ENCODE measurements around the gene ELANE. TPM values are rescaled to one million over a fixed set of nuclear protein-coding genes. Genes with fewer than 3 reads are reported as not detected.

The ELANE gene
- total RNA-seq, 4 donors from 2014 or later = 0.72 to 7.7 (median 1.0) TPM; not detected in 1

DNA sequence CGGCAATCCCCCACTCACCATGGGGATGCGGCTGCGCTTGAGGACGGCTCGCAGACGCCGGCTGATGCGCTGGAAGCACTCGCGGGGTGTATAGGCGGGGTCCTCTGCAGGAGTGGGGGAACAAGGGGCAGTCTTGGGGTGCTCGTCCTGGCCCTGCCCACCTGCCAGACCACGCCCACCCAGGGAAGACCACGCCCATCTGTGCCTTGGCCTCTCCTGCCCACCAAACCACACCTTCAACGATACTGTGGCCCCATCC, 47.9 kb downstream of the ELANE start:
- ATAC-seq (ENCODE audit: low FRiP score) = no peak
- TF ChIP-seq, protein P1, sequence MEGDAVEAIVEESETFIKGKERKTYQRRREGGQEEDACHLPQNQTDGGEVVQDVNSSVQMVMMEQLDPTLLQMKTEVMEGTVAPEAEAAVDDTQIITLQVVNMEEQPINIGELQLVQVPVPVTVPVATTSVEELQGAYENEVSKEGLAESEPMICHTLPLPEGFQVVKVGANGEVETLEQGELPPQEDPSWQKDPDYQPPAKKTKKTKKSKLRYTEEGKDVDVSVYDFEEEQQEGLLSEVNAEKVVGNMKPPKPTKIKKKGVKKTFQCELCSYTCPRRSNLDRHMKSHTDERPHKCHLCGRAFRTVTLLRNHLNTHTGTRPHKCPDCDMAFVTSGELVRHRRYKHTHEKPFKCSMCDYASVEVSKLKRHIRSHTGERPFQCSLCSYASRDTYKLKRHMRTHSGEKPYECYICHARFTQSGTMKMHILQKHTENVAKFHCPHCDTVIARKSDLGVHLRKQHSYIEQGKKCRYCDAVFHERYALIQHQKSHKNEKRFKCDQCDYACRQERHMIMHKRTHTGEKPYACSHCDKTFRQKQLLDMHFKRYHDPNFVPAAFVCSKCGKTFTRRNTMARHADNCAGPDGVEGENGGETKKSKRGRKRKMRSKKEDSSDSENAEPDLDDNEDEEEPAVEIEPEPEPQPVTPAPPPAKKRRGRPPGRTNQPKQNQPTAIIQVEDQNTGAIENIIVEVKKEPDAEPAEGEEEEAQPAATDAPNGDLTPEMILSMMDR (IDR thresholded peaks at IDR 0.05) = no peak
- DNase-seq (ENCODE audit: low spot score) = no peak

DNA sequence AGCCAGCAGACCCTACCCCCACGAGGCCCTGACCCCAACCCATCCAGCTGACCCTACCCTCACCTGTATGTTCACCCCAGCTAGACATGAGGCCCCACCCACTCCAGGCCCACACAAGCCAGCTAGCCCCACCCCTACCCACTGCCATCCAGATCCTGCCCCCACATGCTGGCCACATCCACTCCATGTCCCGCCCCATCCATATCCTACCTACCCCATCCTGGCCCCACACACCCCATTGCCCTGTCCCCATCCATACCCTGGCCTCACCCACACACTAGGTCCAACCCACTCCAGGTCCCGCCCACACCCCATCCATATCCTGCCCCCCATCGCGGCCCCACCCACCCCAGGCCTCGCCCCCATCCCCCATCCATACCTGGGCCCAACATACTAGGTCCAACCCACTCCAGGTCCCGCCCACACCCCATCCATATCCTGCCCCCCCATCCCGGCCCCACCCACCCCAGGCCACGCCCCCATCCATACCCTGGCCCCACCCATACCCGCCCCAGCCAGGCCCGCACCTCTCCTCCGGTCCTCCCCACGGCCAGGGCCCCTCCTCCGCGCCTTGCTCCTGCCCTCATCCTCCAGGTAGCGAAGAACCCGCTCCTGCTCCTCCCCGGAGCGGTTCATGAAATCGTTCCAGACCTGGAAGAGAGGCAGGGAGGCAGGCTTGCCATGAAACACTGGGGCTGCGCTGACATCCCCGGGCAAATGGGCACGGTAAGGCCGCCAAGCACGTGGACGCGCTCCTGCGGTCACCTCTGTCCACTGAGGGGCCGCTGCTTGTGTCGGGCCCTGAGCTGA, 48.4 kb downstream of the ELANE start:
- ATAC-seq (ENCODE audit: low FRiP score) (peak; percentile 2), DNase-seq (ENCODE audit: low spot score) (no peak)
- TF ChIP-seq, protein P1 (IDR thresholded peaks at IDR 0.05) = no peak

DNA sequence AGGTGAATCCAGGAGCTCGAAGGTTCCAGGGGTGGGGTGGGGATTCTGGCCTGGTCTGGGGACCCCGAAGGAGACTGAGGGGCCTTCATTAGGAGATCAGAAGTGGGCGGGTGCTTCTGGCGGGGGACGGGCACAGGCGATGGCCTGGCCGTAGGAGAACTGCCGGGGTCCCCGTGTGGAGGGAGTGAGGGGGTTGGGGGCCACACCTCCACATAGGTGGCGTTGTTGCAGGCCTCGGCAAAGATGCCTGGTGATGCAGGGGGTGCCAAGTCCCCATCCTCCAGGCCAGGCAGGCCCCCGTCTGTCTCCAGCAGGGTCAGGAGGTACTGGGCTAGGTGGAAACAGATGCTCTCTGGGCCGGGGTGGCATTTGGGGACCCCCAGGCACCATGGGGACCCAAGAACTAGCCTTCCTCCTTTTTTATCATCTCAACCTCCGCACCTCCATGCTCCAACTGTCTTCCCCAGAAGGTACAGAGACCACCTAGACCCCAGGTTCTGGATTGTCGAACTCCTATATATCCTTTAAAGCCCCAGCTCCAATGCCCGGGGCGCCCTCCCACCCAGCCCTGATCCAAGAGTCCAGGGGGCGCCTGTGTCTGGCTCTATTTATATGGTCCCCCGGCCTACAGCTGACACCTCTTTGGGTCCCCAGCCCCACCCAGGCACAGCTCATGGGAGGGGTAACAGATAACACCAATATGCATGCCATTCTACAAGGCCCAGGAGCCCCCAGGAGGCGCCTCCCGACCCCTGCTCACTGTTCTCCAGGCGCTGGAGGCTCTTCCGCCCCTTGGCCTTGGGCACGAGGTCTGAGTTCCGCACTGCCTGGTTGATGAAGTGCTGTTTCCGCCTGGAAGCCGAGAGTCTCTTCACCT, 49.4 kb downstream of the ELANE start:
- no peak for ATAC-seq (ENCODE audit: low FRiP score)
- TF ChIP-seq, protein P1 (IDR thresholded peaks at IDR 0.05) = no peak
- no peak for DNase-seq (ENCODE audit: low spot score)

DNA sequence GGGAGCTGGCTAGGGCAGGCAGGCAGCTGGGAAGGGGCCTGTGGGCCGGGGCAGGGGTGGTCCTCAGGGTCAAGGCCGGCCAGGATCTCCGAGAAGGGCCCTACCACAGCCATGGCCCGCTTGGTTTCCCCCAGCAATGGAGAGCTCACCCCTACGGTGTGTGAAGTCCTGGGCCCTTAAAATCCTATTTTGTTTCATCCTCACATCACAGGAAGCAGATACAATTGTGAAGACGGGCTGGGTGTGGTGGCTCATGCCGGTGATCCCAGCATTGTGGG, 49.9 kb downstream of the ELANE start:
- no peak for DNase-seq (ENCODE audit: low spot score)
- no peak for ATAC-seq (ENCODE audit: low FRiP score)
- TF ChIP-seq, protein P1 (IDR thresholded peaks at IDR 0.05) = no peak

DNA sequence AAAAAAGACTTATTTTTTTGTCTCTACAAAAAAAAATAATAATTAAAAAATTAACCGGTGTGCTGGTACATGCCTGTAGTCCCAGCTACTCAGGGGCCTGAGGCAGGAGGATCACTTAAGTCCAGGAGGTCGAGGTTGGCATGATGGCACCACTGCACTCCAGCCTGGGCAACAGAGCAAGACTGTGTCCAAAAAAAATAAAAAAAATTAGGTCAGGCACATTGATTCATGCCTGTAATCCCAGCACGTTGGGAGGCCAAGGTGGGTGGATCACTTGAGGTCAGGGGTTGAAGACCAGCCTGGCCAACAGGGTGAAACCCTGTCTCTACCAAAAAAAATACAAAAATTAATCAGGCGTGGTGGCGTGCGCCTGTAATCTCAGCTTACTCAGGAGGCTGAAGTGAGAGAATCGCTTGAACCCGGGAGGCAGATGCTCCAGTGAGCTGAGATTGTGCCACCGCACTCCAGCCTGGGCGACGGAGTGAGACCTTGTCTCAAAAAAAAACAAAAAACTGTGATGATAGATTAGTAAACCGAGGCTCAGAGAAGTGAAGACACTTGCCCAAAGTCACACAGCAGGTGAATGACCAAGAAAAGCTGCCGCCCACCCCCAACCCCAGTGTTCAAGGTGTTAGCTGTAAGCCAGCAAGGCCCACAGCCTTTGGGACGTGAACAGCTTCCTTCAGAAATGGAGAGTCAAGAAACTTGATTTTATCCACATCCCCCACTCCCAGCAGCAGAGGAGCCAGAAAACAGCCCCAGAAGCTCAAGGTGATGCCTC, 50.5 kb downstream of the ELANE start:
- no peak for DNase-seq (ENCODE audit: low spot score)
- ATAC-seq (ENCODE audit: low FRiP score) = no peak
- TF ChIP-seq, protein P1 (IDR thresholded peaks at IDR 0.05) = no peak

DNA sequence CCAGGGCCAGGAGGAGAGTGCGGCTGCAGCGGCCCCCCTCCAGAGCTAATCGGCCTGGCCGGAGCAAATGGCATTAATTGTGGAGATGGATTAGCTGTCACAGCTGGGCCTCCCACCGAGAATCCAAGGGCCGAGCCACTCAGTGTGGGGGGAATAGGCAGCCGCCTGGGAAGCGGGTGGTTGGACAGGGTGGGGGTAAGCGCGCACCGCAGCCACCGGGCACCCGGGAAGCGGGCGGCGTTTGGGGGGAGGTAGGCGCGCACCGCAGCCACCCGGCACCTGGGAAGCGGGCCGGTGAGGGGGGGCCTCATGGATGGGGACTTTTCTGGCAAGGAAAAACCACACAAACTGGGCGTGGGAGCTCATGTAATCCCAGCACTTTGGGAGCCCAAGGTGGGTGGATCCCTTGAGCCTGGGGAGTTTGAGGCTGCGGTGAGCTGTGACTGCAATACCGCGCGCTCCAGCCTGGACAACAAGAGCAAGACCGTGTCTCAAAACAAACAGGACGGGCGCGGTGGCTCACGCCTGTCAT, 51.2 kb downstream of the ELANE start:
- TF ChIP-seq, protein P1 (IDR thresholded peaks at IDR 0.05) = no peak
- DNase-seq (ENCODE audit: low spot score) = no peak
- ATAC-seq (ENCODE audit: low FRiP score) = no peak
